Skeletal muscle tissue (tissue), 4 donors: ENCODE data around the gene MCTP2. TPM values are rescaled to one million over a fixed set of nuclear protein-coding genes. Genes with fewer than 3 reads are reported as not detected.
"Not testable (repeated sequence)": the region's sequence is repeated elsewhere in the genome, so short reads cannot be mapped to it uniquely, and the experiment has no call there.

Experiments
- H3K27ac ChIP-seq: one replicate; pipeline ENCODE4 v1.7.0; 2013; ENCODE audit warnings: mild to moderate bottlenecking, low read depth, low read length, inconsistent platforms
- H3K27me3 ChIP-seq, 3 donors: one replicate each; pipeline ENCODE4 v1.7.0; 2013; ENCODE audit warnings: low read length in 3 of 3; ENCODE audit not compliant: control insufficient read depth in 3 of 3, insufficient read depth in 3 of 3
- H3K36me3 ChIP-seq, 3 donors: one replicate each; pipeline ENCODE4 v1.7.0; 2013; ENCODE audit warnings: low read length in 3 of 3; ENCODE audit not compliant: control insufficient read depth in 3 of 3, insufficient read depth in 3 of 3
- H3K4me1 ChIP-seq, 3 donors: one replicate each; pipeline ENCODE4 v1.7.0; 2013; ENCODE audit warnings: low read length in 3 of 3, mild to moderate bottlenecking in 3 of 3; ENCODE audit not compliant: control insufficient read depth in 3 of 3, insufficient read depth in 3 of 3
- H3K4me3 ChIP-seq, 3 donors: one replicate each; pipeline ENCODE4 v1.7.0; 2013; ENCODE audit warnings: low read length in 3 of 3
- H3K9ac ChIP-seq, 3 donors: one replicate each; pipeline ENCODE4 v1.7.0; 2013; ENCODE audit warnings: low read length in 3 of 3, mild to moderate bottlenecking in 3 of 3, moderate library complexity in 2 of 3, low read depth in 1 of 3
- H3K9me3 ChIP-seq, 3 donors: one replicate each; pipeline ENCODE4 v1.7.0; 2013; ENCODE audit warnings: low read length in 3 of 3; ENCODE audit not compliant: control insufficient read depth in 3 of 3
- total RNA-seq: library from RNA; depleted of rRNA; stranded (reverse); fragments of >200 nt; gene quantifications from one replicate; pipeline ENCODE4 v1.2.3, GENCODE V29; 2014
- donor health status: Osteomylitis.

Gene MCTP2
- total RNA-seq, 1 donor from 2014 or later: 2.1 TPM

- Histone ChIP-seq H3K9ac (no peak overlapping the region), H3K27me3 (peaks cover 10 to 13% (median 13%) of the 10 kb centered on the region in 3 donors), H3K4me1 (peaks cover 5 to 6% (median 5%) of the 10 kb centered on the region in 3 donors), H3K9me3 (no peaks in the 10 kb centered on the region), H3K36me3 (no peaks in the 10 kb centered on the region), H3K27ac (no peak overlapping the region), H3K4me3 (no peak overlapping the region)
Observed at GRCh38 chr15:94235041-94235440, 3.7 kb downstream of the MCTP2 start.

- Histone ChIP-seq H3K9ac (no peak overlapping the region), H3K9me3 (no peaks in the 10 kb centered on the region), H3K27me3 (peaks cover 6 to 10% (median 9%) of the 10 kb centered on the region in 3 donors), H3K4me1 (peaks cover 5% of the 10 kb centered on the region in 3 donors), H3K4me3 (no peak overlapping the region), H3K36me3 (no peaks in the 10 kb centered on the region), H3K27ac (no peak overlapping the region)
Observed at GRCh38 chr15:94235646-94236045, 4.3 kb downstream of the MCTP2 start.

- Histone ChIP-seq H3K27me3 (peaks cover 0 to 3% (median 3%) of the 10 kb centered on the region in 3 donors), H3K27ac (no peak overlapping the region), H3K9me3 (no peaks in the 10 kb centered on the region), H3K36me3 (no peaks in the 10 kb centered on the region), H3K4me3 (no peak overlapping the region), H3K4me1 (no peaks in the 10 kb centered on the region), H3K9ac (no peak overlapping the region)
Observed at GRCh38 chr15:94236608-94237007, 5.2 kb downstream of the MCTP2 start.

- H3K27ac ChIP-seq: no peak overlapping the region
Observed at GRCh38 chr15:94237903-94238302, 6.5 kb downstream of the MCTP2 start.

GRCh38 chr15:94238539-94239118 lies 7.3 kb downstream of the MCTP2 start:
- Histone ChIP-seq H3K27ac (no peak overlapping the region), H3K27me3 (no peaks in the 10 kb centered on the region), H3K4me1 (no peaks in the 10 kb centered on the region), H3K9me3 (no peaks in the 10 kb centered on the region), H3K9ac (no peak overlapping the region), H3K4me3 (no peak overlapping the region), H3K36me3 (no peaks in the 10 kb centered on the region)

More at GRCh38 chr15:94237903-94238302, 6.5 kb downstream of the MCTP2 start:
- H3K4me1 ChIP-seq: no peaks in the 10 kb centered on the region
- no peaks in the 10 kb centered on the region for H3K36me3 ChIP-seq
- no peak overlapping the region for H3K4me3 ChIP-seq
- H3K27me3 ChIP-seq: no peaks in the 10 kb centered on the region
- no peaks in the 10 kb centered on the region for H3K9me3 ChIP-seq
- H3K9ac ChIP-seq: no peak overlapping the region

GRCh38 chr15:94239474-94239873 lies 8.1 kb downstream of the MCTP2 start:
- Histone ChIP-seq H3K27ac (no peak overlapping the region), H3K36me3 (no peaks in the 10 kb centered on the region), H3K4me3 (no peak overlapping the region), H3K9ac (no peak overlapping the region), H3K4me1 (no peaks in the 10 kb centered on the region), H3K27me3 (no peaks in the 10 kb centered on the region), H3K9me3 (no peaks in the 10 kb centered on the region)

- Histone ChIP-seq H3K27me3 (no peaks in the 10 kb centered on the region), H3K4me3 (no peak overlapping the region), H3K27ac (no peak overlapping the region), H3K36me3 (no peaks in the 10 kb centered on the region), H3K9ac (no peak overlapping the region), H3K9me3 (no peaks in the 10 kb centered on the region), H3K4me1 (no peaks in the 10 kb centered on the region)
Observed at GRCh38 chr15:94240480-94240879, 9.1 kb downstream of the MCTP2 start.

GRCh38 chr15:94242257-94242656 lies 10.9 kb downstream of the MCTP2 start:
- Histone ChIP-seq H3K4me1 (no peaks in the 10 kb centered on the region), H3K36me3 (no peaks in the 10 kb centered on the region), H3K4me3 (no peak overlapping the region)

GRCh38 chr15:94243003-94243402 lies 11.6 kb downstream of the MCTP2 start:
- not testable (repeated sequence) for H3K27ac ChIP-seq, H3K9me3 ChIP-seq, H3K4me1 ChIP-seq, H3K36me3 ChIP-seq, H3K27me3 ChIP-seq, H3K4me3 ChIP-seq, H3K9ac ChIP-seq

More at GRCh38 chr15:94242257-94242656, 10.9 kb downstream of the MCTP2 start:
- Histone ChIP-seq H3K9me3 (no peaks in the 10 kb centered on the region), H3K9ac (no peak overlapping the region), H3K27me3 (no peaks in the 10 kb centered on the region), H3K27ac (no peak overlapping the region)

- no peaks in the 10 kb centered on the region for H3K4me1 ChIP-seq
- H3K9me3 ChIP-seq: no peaks in the 10 kb centered on the region
- no peak overlapping the region for H3K27ac ChIP-seq
- H3K36me3 ChIP-seq: no peaks in the 10 kb centered on the region
- H3K27me3 ChIP-seq: no peaks in the 10 kb centered on the region
- no peak overlapping the region for H3K4me3 ChIP-seq
- H3K9ac ChIP-seq: no peak overlapping the region
Observed at GRCh38 chr15:94243418-94243817, 12.1 kb downstream of the MCTP2 start.
